22Rv1 (cell line): ENCODE measurements around the gene ZNF488.

Experiments
- CTCF ChIP-seq: fragments of 450-650 bp; IDR thresholded peaks from 2 replicates; pipeline ENCODE4 v1.5.1; 2017; ENCODE audit warnings: mild to moderate bottlenecking
- ZFX ChIP-seq: fragments of 450-650 bp; IDR thresholded peaks from 2 replicates; pipeline ENCODE4 v1.6.1; 2017; ENCODE audit warnings: antibody characterized with exemption, borderline replicate concordance

GRCh38 chr10:47381103-47381395 is 3.0 kb downstream of the ZNF488 start:
- TF ChIP-seq CTCF (no peak), ZFX (no peak)
